ENCODE results near the gene SIRPA.

DNA sequence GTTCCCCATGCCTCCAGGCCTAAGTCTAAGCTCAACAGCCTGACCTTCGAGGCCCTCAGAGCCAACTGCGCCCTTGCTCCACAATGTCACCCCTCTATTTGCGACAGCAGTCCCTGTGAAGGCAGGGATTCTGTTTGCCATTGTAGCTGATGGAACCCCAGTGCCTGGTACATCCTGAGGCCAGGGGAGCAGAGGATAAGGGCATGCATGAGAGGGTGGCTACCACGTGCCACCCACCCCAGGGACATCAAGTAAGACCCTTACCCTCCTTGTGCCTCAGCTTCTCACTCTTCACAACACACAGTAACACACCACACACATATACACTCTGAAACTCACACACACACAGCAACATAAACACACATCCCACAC lies 20.0 kb upstream of the SIRPA start:
- TF ChIP-seq CTCF (IDR thresholded peaks at IDR 0.05; ENCODE audit: low read depth, low read length, poor library complexity, severe bottlenecking): no peak
- no peak for TF ChIP-seq EZH2phosphoT487 (IDR thresholded peaks at IDR 0.05; ENCODE audit: borderline replicate concordance, low read length)
